Hepatocyte (in vitro differentiated cells): ENCODE data around the gene RIMBP3C.

Experiments
- CTCF ChIP-seq: fragments of 200-600 bp; sonication (generic); IDR thresholded peaks from 2 replicates; pipeline ENCODE4 v1.5.1; 2016; ENCODE audit warnings: antibody characterized with exemption, mild to moderate bottlenecking; ENCODE audit not compliant: poor library complexity
- EZH2 ChIP-seq: fragments of 200-600 bp; sonication (generic); IDR thresholded peaks from 2 replicates; pipeline ENCODE4 v1.6.1; 2016; ENCODE audit warnings: antibody characterized with exemption, mild to moderate bottlenecking, borderline replicate concordance

DNA sequence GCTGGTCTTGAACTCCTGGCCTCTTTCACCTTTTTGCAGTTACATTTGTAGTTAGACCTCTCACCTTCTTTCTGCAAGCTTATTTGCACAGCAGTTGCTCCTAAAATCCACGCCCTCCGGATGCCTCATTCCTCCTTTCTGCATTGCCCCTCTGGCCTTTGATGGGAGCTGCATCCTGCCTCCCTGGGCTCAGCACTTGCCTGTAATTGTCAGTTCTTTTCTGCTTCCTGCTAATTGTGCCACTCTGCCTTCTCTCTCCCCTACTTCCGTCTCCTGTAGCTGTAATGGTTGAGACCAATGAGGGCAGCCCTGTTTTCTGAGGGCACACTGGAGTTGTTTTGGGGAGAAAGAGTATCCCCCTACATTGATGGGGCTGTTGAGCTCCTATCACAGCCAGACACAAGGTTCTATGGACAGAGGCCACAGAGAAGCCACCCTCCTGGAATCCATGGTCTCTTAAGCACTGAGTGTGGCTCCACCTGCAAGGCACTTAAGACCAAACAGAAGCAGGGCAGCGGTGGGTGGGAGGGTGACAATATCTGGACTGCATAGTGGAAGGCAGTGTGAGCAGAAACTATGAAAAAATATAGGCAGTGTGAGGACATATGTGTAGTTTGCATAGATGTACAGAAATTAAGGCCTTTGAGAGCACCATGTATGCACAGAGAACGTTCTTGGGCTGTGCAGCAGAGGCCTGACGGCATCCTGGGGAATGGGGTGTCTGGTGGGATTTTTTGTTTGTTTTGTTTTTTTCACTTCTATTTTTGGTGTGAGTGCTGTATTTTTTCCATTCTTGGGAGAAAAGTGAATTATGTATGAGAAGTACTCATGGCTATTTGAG, 48.0 kb upstream of the RIMBP3C start:
- TF ChIP-seq EZH2, result no peak
- TF ChIP-seq CTCF, result no peak
